ENCODE data around the gene EIF2S3B. TPM values are rescaled to one million over a fixed set of nuclear protein-coding genes. Genes with fewer than 3 reads are reported as not detected.

EIF2S3B gene
- 3.8 and 5.1 TPM in 2 replicates for total RNA-seq (2021)
- percentile 25 among the genes with signal in this experiment for Bru-seq, nascent RNA
- BruChase-seq, experiment 1, labeled RNA remaining after a 2-hour chase, result percentile 41 among the genes with signal in this experiment
- BruChase-seq, experiment 2, labeled RNA remaining after a 6-hour chase, result percentile 54 among the genes with signal in this experiment
- long read RNA-seq, result 0 reads

- H3K4me3 ChIP-seq (ENCODE audit: low read depth, low read length, poor library complexity, severe bottlenecking), result no peak within 1 kb of the TSS
- H3K9me3 ChIP-seq (ENCODE audit: low read depth, low read length, poor library complexity, severe bottlenecking), result no peaks in the 10 kb centered on the region
- H3K27ac ChIP-seq (ENCODE audit: low read depth, low read length, poor library complexity, severe bottlenecking), result no peak within 1 kb of the TSS
- CTCF ChIA-PET, result no interaction called here
- no peak for TF ChIP-seq EZH2 (IDR thresholded peaks at IDR 0.05; ENCODE audit: borderline replicate concordance, low read depth, low read length, poor library complexity, severe bottlenecking)
- TF ChIP-seq CTCF (conservative IDR thresholded peaks at IDR 0.05; ENCODE audit: low read depth, low read length), result no peak
- BruUV-seq (replicated peaks), result no TSS peak
- intact Hi-C loops (cut with micrococcal nuclease; ENCODE audit: unreplicated experiment), result no loop called here
- H3K36me3 ChIP-seq (ENCODE audit: insufficient read depth, low read length, poor library complexity, severe bottlenecking), result no peaks in the 10 kb centered on the region
- no peaks in the 10 kb centered on the region for H3K4me1 ChIP-seq (ENCODE audit: insufficient read depth, low read length, poor library complexity, severe bottlenecking)
- peaks cover 4% of the 10 kb centered on the region for H3K27me3 ChIP-seq (replicated peaks; ENCODE audit: insufficient read depth, low read depth, low read length, poor library complexity)
- POLR2A ChIA-PET (ENCODE audit: low non-redundant PET), result no interaction called here
- DNase-seq (ENCODE audit: low spot score), result no peak
Measured at GRCh38 chr12:10505620-10506019, at the start of gene EIF2S3B. TSS of gene EIF2S3B (plus strand) at chr12:10505890. CDS start at chr12:10505903, 13 bp downstream.

- TF ChIP-seq EZH2 (IDR thresholded peaks at IDR 0.05; ENCODE audit: borderline replicate concordance, low read depth, low read length, poor library complexity, severe bottlenecking), result no peak
- no peak for TF ChIP-seq CTCF (conservative IDR thresholded peaks at IDR 0.05; ENCODE audit: low read depth, low read length)
- no peaks in the 10 kb centered on the region for H3K9me3 ChIP-seq (ENCODE audit: low read depth, low read length, poor library complexity, severe bottlenecking)
- intact Hi-C loops (cut with micrococcal nuclease; ENCODE audit: unreplicated experiment), result no loop called here
- ChIA-PET POLR2A (ENCODE audit: low non-redundant PET) (no interaction called here), CTCF (no interaction called here)
- no peak overlapping the region for H3K4me3 ChIP-seq (ENCODE audit: low read depth, low read length, poor library complexity, severe bottlenecking)
- H3K27ac ChIP-seq (ENCODE audit: low read depth, low read length, poor library complexity, severe bottlenecking), result no peak overlapping the region
- no peak for DNase-seq (ENCODE audit: low spot score)
- BruUV-seq (replicated peaks), result no TSS peak
- H3K36me3 ChIP-seq (ENCODE audit: insufficient read depth, low read length, poor library complexity, severe bottlenecking), result no peaks in the 10 kb centered on the region
- H3K4me1 ChIP-seq (ENCODE audit: insufficient read depth, low read length, poor library complexity, severe bottlenecking), result no peaks in the 10 kb centered on the region
- no peaks in the 10 kb centered on the region for H3K27me3 ChIP-seq (replicated peaks; ENCODE audit: insufficient read depth, low read depth, low read length, poor library complexity)
Measured at GRCh38 chr12:10456856-10457255, 48.8 kb upstream of the EIF2S3B start.

- Histone ChIP-seq H3K4me1 (ENCODE audit: insufficient read depth, low read length, poor library complexity, severe bottlenecking) (no peaks in the 10 kb centered on the region), H3K27ac (ENCODE audit: low read depth, low read length, poor library complexity, severe bottlenecking) (no peak overlapping the region), H3K36me3 (ENCODE audit: insufficient read depth, low read length, poor library complexity, severe bottlenecking) (no peaks in the 10 kb centered on the region), H3K4me3 (ENCODE audit: low read depth, low read length, poor library complexity, severe bottlenecking) (no peak overlapping the region), H3K9me3 (ENCODE audit: low read depth, low read length, poor library complexity, severe bottlenecking) (no peaks in the 10 kb centered on the region), H3K27me3 (replicated peaks; ENCODE audit: insufficient read depth, low read depth, low read length, poor library complexity) (no peaks in the 10 kb centered on the region)
- POLR2A ChIA-PET (ENCODE audit: low non-redundant PET), result no interaction called here
- CTCF ChIA-PET, result no interaction called here
- intact Hi-C loops (cut with micrococcal nuclease; ENCODE audit: unreplicated experiment), result no loop called here
- no peak for DNase-seq (ENCODE audit: low spot score)
- TF ChIP-seq CTCF (conservative IDR thresholded peaks at IDR 0.05; ENCODE audit: low read depth, low read length) (no peak), EZH2 (IDR thresholded peaks at IDR 0.05; ENCODE audit: borderline replicate concordance, low read depth, low read length, poor library complexity, severe bottlenecking) (no peak)
- BruUV-seq (replicated peaks), result no TSS peak
Measured at GRCh38 chr12:10457760-10458159, 47.9 kb upstream of the EIF2S3B start.

Measured in A673 (cell line).